Astrocyte (in vitro differentiated cells and primary cell): Measurements from ENCODE around the gene UGT2B7.

Experiments
- CTCF ChIP-seq: IDR thresholded peaks from 2 replicates; pipeline ENCODE4 v1.5.1; 2011; ENCODE audit warnings: low read depth, mild to moderate bottlenecking, inconsistent platforms, low read length, moderate library complexity; ENCODE audit not compliant: insufficient read depth
- EZH2 ChIP-seq: IDR thresholded peaks from 2 replicates; pipeline ENCODE4 v1.6.1; 2012; ENCODE audit warnings: mild to moderate bottlenecking, low read length, inconsistent platforms; ENCODE audit not compliant: insufficient read depth

GRCh38 chr4:69069085-69069484, 27.2 kb upstream of the UGT2B7 start:
- no peak for TF ChIP-seq CTCF
- TF ChIP-seq EZH2: no peak
